Measurements from ENCODE around the gene DNAJC22. TPM values are rescaled to one million over a fixed set of nuclear protein-coding genes. Genes with fewer than 3 reads are reported as not detected.

The DNAJC22 gene
- total RNA-seq, 4 donors from 2014 or later = 1.8 to 9.2 (median 3.0) TPM; not detected in 1

DNA sequence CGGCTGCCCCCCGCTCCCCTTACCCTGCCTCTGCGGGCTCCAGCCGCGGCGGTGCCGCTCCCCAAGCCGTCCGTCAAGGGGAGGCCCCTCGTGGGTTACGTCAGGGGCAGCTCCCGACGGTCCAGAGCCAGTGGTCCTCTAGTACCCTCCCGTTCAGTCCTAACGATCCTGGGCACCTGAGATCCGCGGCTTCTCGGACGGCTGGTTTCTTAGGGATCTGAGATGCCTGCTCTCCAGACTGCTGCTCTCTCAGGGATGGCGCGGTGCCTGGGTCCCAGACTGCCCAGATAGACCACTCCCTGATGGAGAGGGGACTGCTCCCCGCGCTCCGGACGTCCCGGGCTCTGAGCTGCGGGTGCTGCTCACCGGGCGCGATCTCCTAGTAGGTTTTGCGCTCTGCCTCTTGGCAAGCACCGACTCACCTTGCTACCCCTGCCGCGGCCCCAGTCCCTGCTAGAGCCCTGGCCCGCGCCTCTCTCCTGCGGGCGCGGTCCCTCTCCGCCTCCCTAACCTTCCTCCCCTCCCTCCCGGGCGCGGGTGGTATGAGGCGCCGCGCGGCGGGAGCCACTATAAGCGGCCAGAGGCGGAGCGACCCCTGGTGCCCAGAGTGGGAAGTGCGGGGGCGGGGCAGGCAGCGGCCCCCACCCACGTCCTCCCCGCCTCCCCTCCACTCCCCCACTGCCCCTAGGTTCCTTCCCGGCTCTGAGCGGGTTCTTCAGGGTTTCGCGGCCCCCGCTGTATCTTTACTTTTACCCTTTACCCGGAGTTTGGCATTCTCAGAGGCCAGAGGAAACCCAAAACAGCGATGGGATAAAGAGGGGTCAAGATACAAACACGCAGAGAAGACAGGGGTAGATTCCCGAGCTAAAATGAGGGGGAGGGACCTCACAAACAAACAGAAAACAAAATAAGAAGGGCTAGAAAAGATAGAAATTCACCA lies 9.8 kb upstream of the DNAJC22 start, which contains the start of gene C1QL4:
C1QL4 (minus strand) TSS at position 544 of the 940 bp plus-strand sequence. CDS start 711 bp downstream, outside the sequence.
- TF ChIP-seq, protein P1, sequence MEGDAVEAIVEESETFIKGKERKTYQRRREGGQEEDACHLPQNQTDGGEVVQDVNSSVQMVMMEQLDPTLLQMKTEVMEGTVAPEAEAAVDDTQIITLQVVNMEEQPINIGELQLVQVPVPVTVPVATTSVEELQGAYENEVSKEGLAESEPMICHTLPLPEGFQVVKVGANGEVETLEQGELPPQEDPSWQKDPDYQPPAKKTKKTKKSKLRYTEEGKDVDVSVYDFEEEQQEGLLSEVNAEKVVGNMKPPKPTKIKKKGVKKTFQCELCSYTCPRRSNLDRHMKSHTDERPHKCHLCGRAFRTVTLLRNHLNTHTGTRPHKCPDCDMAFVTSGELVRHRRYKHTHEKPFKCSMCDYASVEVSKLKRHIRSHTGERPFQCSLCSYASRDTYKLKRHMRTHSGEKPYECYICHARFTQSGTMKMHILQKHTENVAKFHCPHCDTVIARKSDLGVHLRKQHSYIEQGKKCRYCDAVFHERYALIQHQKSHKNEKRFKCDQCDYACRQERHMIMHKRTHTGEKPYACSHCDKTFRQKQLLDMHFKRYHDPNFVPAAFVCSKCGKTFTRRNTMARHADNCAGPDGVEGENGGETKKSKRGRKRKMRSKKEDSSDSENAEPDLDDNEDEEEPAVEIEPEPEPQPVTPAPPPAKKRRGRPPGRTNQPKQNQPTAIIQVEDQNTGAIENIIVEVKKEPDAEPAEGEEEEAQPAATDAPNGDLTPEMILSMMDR (IDR thresholded peaks at IDR 0.05) = peak in 1 of 3 donors; percentile 43
- DNase-seq (ENCODE audit: low spot score) (peak; percentile 92), ATAC-seq (ENCODE audit: low FRiP score) (peak; percentile 89)

DNA sequence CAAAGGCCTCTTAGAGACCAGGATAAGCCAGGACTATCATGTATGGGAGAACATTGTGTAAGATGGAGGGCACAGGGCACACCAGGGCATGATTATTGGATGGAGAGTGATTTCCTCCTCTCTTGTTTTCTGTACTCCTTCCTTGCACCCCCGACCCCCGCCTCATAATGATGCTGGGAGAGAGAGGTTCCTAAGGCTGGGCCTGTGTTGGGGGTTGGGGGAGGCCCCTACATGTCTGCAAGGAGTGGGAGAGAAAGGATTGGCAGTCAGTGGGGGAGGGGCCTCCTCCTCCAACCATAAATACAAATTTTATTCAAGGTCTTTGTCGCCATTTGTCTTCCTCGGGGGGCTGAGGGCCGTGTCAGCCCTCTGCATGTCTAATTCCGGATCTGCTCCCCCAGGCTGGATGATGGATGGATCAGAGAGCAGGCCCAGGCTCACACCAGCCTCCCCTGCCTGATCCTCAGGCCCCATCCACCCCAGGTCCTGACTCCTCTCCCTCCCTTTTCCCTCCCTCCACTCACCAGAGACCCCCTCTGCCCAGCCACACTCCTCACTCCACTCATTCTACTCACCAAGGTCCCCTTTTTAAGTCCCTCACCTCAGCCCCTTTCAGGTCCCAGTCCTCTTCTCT lies 7.7 kb upstream of the DNAJC22 start:
- no peak for ATAC-seq (ENCODE audit: low FRiP score)
- TF ChIP-seq, protein P1 (IDR thresholded peaks at IDR 0.05) = no peak
- DNase-seq (ENCODE audit: low spot score) = no peak

DNA sequence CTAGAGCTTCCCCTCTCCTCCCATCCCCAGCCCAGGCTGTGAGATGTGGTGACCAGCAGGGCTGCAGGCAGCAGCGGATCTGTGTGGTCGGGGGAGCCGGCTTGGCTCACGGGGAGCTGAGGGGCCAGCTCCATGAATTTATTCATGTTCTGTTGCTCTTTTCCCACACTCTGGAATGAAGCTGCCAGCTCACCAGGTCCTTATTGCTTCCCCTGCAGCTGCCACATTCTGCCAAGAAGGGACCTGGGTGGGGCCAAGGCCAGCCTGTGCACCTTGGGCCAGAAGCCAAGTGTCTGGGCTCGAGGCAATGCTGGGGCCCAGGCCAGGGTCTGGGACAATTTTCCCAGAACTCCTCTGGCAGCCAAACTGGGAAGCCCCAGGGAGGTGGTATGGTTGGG lies 7.2 kb upstream of the DNAJC22 start:
- TF ChIP-seq, protein P1 (IDR thresholded peaks at IDR 0.05) = no peak
- no peak for DNase-seq (ENCODE audit: low spot score)
- no peak for ATAC-seq (ENCODE audit: low FRiP score)

DNA sequence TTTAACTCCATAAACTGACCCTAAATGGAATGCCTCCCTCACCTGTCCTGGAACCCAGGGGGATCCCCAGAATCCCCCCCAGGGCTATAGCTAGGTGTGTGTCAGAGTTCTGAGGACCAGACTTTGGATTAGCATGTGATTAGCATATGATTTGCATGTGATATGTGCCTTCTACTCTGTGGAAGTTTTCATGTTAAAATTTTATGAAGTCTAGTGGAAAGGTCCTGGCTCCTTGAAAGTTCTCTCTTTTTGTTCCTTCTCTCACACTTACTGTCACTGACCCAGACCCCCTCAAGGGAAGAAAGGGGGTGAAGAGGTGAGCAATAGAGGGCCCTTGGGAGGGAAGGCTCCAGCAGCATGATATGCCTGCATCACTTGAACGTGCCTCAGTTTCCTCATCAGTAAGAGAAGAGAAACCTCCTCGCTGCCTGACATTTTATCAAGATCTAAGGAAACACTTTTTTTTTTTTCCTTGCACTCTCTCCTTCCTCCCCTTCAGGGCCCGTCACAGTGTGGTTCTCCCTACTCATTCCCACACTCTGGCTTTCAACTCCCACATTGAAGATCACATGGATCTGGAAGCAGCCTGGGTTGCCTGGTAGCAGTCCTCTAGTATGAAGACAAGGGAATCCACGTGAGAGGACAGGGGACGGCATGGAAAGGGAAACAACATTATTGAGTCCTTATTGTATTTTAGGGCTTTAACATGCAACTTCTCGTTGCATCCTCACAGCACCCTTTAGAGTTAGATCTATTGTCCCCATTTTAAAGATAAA lies 6.4 kb upstream of the DNAJC22 start:
- DNase-seq (ENCODE audit: low spot score) (no peak), ATAC-seq (ENCODE audit: low FRiP score) (no peak)
- TF ChIP-seq, protein P1 (IDR thresholded peaks at IDR 0.05) = no peak

DNA sequence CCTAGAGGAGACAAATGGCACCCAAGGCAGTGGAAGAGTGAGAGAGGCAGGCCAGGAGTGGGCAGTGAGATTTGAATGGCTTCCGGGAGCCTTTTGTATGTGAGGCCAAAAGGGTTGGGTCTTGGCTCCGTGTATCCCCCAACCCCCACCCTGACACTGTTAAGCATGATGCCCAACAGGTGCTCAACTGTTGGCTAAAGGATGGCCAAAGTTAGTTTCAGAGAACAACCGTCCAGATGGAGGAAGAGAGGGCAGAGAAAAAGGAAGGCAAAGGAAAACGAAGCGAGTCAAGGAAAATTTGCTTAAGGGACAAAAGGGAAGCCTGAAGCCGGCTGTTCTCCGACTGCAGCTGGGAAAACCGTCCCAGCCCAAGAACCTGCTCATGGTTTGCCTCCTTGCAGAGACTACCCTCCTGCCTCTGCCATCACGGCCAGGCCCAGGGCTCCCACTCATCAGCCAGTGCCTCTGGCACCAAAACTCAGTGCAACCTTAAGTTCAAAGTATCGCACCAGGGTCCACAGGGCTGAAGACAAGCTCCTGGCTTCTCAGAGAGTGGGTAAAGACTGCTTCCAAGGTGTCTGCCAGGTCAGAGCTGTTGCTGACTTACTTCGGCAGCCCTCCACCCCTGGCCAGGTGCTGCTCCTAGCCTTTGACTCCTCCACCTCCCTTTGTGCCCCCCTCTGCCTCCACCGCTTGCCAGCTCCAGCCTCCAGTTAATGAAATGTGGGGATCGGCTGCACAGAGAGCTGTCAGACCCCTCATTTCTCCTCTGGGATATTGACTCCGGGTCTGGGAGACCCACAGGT lies 5.5 kb upstream of the DNAJC22 start:
- TF ChIP-seq, protein P1 (IDR thresholded peaks at IDR 0.05) = no peak
- DNase-seq (ENCODE audit: low spot score) (no peak), ATAC-seq (ENCODE audit: low FRiP score) (no peak)

DNA sequence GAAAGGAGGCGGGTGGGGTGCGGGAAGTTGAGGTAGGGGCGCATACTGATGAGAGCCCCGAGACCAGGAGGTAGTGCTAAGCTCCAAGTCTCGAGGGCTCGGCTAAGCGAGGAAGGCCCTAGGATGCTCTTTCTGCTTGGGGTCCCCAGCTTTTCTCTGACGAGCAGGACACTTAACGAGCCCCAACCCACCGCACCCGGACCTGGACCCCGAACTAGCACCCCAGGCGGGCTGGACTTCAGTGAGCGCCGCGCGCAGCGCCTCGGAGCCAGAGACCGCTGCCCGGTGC lies 5.0 kb upstream of the DNAJC22 start:
- no peak for DNase-seq (ENCODE audit: low spot score)
- TF ChIP-seq, protein P1 (IDR thresholded peaks at IDR 0.05) = no peak
- ATAC-seq (ENCODE audit: low FRiP score) = no peak
